ENCODE measurements around the gene MRPL34. TPM values are rescaled to one million over a fixed set of nuclear protein-coding genes. Genes with fewer than 3 reads are reported as not detected.

Gene MRPL34
- total RNA-seq, 2 donors from 2014 or later, result 203 to 254 TPM

GRCh38 chr19:17323300-17323963 lies 17.8 kb downstream of the MRPL34 start:
- H3K27me3 ChIP-seq, result no peaks in the 10 kb centered on the region
- peak overlapping the region in 1 of 2 donors; percentile 19 for H3K4me3 ChIP-seq
- no peak overlapping the region for H3K27ac ChIP-seq
- H3K9me3 ChIP-seq, result no peaks in the 10 kb centered on the region
- peaks cover 25% of the 10 kb centered on the region for H3K36me3 ChIP-seq
- H3K4me1 ChIP-seq, result peaks cover 0 to 26% of the 10 kb centered on the region in 2 donors
- no peak for DNase-seq (ENCODE audit: low spot score)
- no peak for TF ChIP-seq CTCF (IDR thresholded peaks at IDR 0.05)

GRCh38 chr19:17323964-17324332 lies 18.3 kb downstream of the MRPL34 start:
- no peaks in the 10 kb centered on the region for H3K27me3 ChIP-seq
- peaks cover 25% of the 10 kb centered on the region for H3K36me3 ChIP-seq
- DNase-seq (ENCODE audit: low spot score), result no peak
- H3K4me3 ChIP-seq, result peak overlapping the region in 1 of 2 donors; percentile 19
- H3K27ac ChIP-seq, result no peak overlapping the region
- TF ChIP-seq CTCF (IDR thresholded peaks at IDR 0.05), result no peak
- H3K4me1 ChIP-seq, result peaks cover 0 to 31% of the 10 kb centered on the region in 2 donors
- no peaks in the 10 kb centered on the region for H3K9me3 ChIP-seq

GRCh38 chr19:17324357-17325114 lies 18.9 kb downstream of the MRPL34 start:
- H3K4me3 ChIP-seq, result no peak overlapping the region
- no peaks in the 10 kb centered on the region for H3K9me3 ChIP-seq
- peaks cover 0 to 34% of the 10 kb centered on the region in 2 donors for H3K4me1 ChIP-seq
- peaks cover 23% of the 10 kb centered on the region for H3K36me3 ChIP-seq
- TF ChIP-seq CTCF (IDR thresholded peaks at IDR 0.05), result no peak
- H3K27ac ChIP-seq, result no peak overlapping the region
- no peaks in the 10 kb centered on the region for H3K27me3 ChIP-seq
- DNase-seq (ENCODE audit: low spot score), result no peak

- H3K4me3 ChIP-seq, result no peak overlapping the region
- no peaks in the 10 kb centered on the region for H3K27me3 ChIP-seq
- no peak for TF ChIP-seq CTCF (IDR thresholded peaks at IDR 0.05)
- no peaks in the 10 kb centered on the region for H3K9me3 ChIP-seq
- peaks cover 0 to 34% of the 10 kb centered on the region in 2 donors for H3K4me1 ChIP-seq
- no peak overlapping the region for H3K27ac ChIP-seq
- H3K36me3 ChIP-seq, result peaks cover 17% of the 10 kb centered on the region
- DNase-seq (ENCODE audit: low spot score), result no peak
Measured at GRCh38 chr19:17325133-17325532, 19.5 kb downstream of the MRPL34 start.

GRCh38 chr19:17325881-17326594 lies 20.4 kb downstream of the MRPL34 start:
- H3K27ac ChIP-seq, result no peak overlapping the region
- peaks cover 0 to 34% of the 10 kb centered on the region in 2 donors for H3K4me1 ChIP-seq
- no peak overlapping the region for H3K4me3 ChIP-seq
- peak; percentile 82 for DNase-seq (ENCODE audit: low spot score)
- no peak for TF ChIP-seq CTCF (IDR thresholded peaks at IDR 0.05)
- H3K27me3 ChIP-seq, result no peaks in the 10 kb centered on the region
- no peaks in the 10 kb centered on the region for H3K9me3 ChIP-seq
- H3K36me3 ChIP-seq, result peaks cover 10% of the 10 kb centered on the region
